Gastroesophageal sphincter (tissue), 4 donors: ENCODE results near the gene RPTOR. TPM values are rescaled to one million over a fixed set of nuclear protein-coding genes. Genes with fewer than 3 reads are reported as not detected.

Source experiments
- ATAC-seq: fragments of 150-250 bp; one replicate; pipeline ENCODE4 v1.9.1; 2016; ENCODE audit warnings: mild to moderate bottlenecking, moderate library complexity
- H3K27ac ChIP-seq, 4 donors: fragments of 200-600 bp; sonication (generic) in 3 of 4; 1 replicate in 3 of 4; 2 replicates in 1 of 4; pipeline ENCODE4 v1.5.1; 2016 to 2019
- H3K27me3 ChIP-seq: fragments of 200-600 bp; sonication (generic); one replicate; pipeline ENCODE4 v1.5.1; 2019
- H3K36me3 ChIP-seq, 2 donors: fragments of 200-600 bp; sonication (generic); one replicate each; pipeline ENCODE4 v1.5.1; 2019; ENCODE audit warnings: control low read depth in 1 of 2
- H3K4me1 ChIP-seq, 3 donors: fragments of 200-600 bp; sonication (generic); 1 replicate in 2 of 3; 2 replicates in 1 of 3; pipeline ENCODE4 v1.5.1; 2016 to 2019; ENCODE audit warnings: control low read depth in 2 of 3
- H3K4me3 ChIP-seq, 2 donors: fragments of 200-600 bp; sonication (generic); one replicate each; pipeline ENCODE4 v1.5.1; 2019; ENCODE audit warnings: mild to moderate bottlenecking in 1 of 2, moderate library complexity in 1 of 2
- H3K9me3 ChIP-seq, 3 donors: fragments of 200-600 bp; sonication (generic); one replicate each; pipeline ENCODE4 v1.5.1; 2017 to 2019; ENCODE audit warnings: control low read depth in 2 of 3
- CTCF ChIP-seq, 4 experiments: fragments of 200-600 bp in 2 of 4; fragments of 450-650 bp in 2 of 4; sonication (generic) in 1 of 4; IDR thresholded peaks; one replicate each; pipeline ENCODE4 v1.5.1; 2017 to 2019; ENCODE audit warnings: antibody characterized with exemption in 4 of 4, mild to moderate bottlenecking in 2 of 4, moderate library complexity in 2 of 4
- EP300 ChIP-seq: sonication (generic); formaldehyde crosslinking; IDR thresholded peaks from one replicate; pipeline ENCODE4 v1.6.1; 2017; ENCODE audit warnings: antibody characterized with exemption, mild to moderate bottlenecking
- POLR2A ChIP-seq, 2 donors: fragments of 450-650 bp; IDR thresholded peaks; one replicate each; pipeline ENCODE4 v1.6.1; 2017; ENCODE audit warnings: antibody characterized with exemption in 2 of 2, mild to moderate bottlenecking in 2 of 2, moderate library complexity in 1 of 2
- POLR2AphosphoS5 ChIP-seq: sonication (generic); formaldehyde crosslinking; IDR thresholded peaks from one replicate; pipeline ENCODE4 v1.6.1; 2017; ENCODE audit warnings: antibody characterized with exemption
- WGBS, 2 donors: methylation state at CpG; one replicate each; pipeline ENCODE4 v1.1.5; 2018; ENCODE audit warnings: low coverage in 1 of 2; 5-methylcytosine and 5-hydroxymethylcytosine counted together
- total RNA-seq, 4 donors: library from RNA; depleted of rRNA; stranded (reverse); fragments of >200 nt; gene quantifications; one replicate each; pipeline ENCODE4 v1.1.0, GENCODE V29; 2016

The RPTOR gene
- total RNA-seq, 4 donors from 2014 or later: 25.7 to 56.8 (median 39.7) TPM

GRCh38 chr17:80687839-80688238 lies 143.2 kb downstream of the RPTOR start:
- H3K27ac ChIP-seq: no peak overlapping the region
- no peaks in the 10 kb centered on the region for H3K4me1 ChIP-seq
- ATAC-seq: no peak
- H3K36me3 ChIP-seq: peaks cover 0 to 5% of the 10 kb centered on the region in 2 donors
- TF ChIP-seq EP300 (no peak), POLR2A (IDR thresholded peaks at IDR 0.05) (no peak), CTCF (IDR thresholded peaks at IDR 0.05) (no peak), POLR2AphosphoS5 (no peak)
- no peak overlapping the region for H3K4me3 ChIP-seq
- H3K9me3 ChIP-seq: no peaks in the 10 kb centered on the region
- H3K27me3 ChIP-seq: no peaks in the 10 kb centered on the region
- 97% methylated on average over 5 of the region's 9 CpGs; no CpG with 5 or more reads in 1 of the 2 donors for WGBS, 2 donors

- H3K4me1 ChIP-seq: peaks cover 0 to under 1% (median 0%) of the 10 kb centered on the region in 3 donors
- TF ChIP-seq POLR2AphosphoS5 (no peak), CTCF (IDR thresholded peaks at IDR 0.05) (no peak), POLR2A (IDR thresholded peaks at IDR 0.05) (no peak), EP300 (no peak)
- H3K4me3 ChIP-seq: no peak overlapping the region
- H3K27me3 ChIP-seq: no peaks in the 10 kb centered on the region
- 89 to 98% methylated on average over 4 to 5 of the region's 13 CpGs for whole genome bisulfite sequencing, 2 donors
- peaks cover 0 to 5% of the 10 kb centered on the region in 2 donors for H3K36me3 ChIP-seq
- H3K27ac ChIP-seq: no peak overlapping the region
- no peaks in the 10 kb centered on the region for H3K9me3 ChIP-seq
- no peak for ATAC-seq
Observed at GRCh38 chr17:80689129-80689619, 144.5 kb downstream of the RPTOR start.

- Histone ChIP-seq H3K4me3 (no peak overlapping the region), H3K36me3 (peaks cover 0 to under 1% of the 10 kb centered on the region in 2 donors), H3K9me3 (no peaks in the 10 kb centered on the region), H3K27ac (no peak overlapping the region), H3K4me1 (peaks cover 0 to 24% (median 0%) of the 10 kb centered on the region in 3 donors), H3K27me3 (no peaks in the 10 kb centered on the region)
- WGBS, 2 donors: 99% methylated on average over 10 of the region's 10 CpGs
- ATAC-seq: no peak
- TF ChIP-seq POLR2AphosphoS5: no peak
- no peak for TF ChIP-seq POLR2A (IDR thresholded peaks at IDR 0.05)
- no peak for TF ChIP-seq CTCF (IDR thresholded peaks at IDR 0.05)
- TF ChIP-seq EP300: no peak
Observed at GRCh38 chr17:80691784-80692183, 147.1 kb downstream of the RPTOR start.

GRCh38 chr17:80692931-80693467 lies 148.4 kb downstream of the RPTOR start:
- no peaks in the 10 kb centered on the region for H3K9me3 ChIP-seq
- no peak for ATAC-seq
- no peak overlapping the region for H3K4me3 ChIP-seq
- H3K4me1 ChIP-seq: peaks cover 0 to 24% (median 0%) of the 10 kb centered on the region in 3 donors
- H3K36me3 ChIP-seq: no peaks in the 10 kb centered on the region
- TF ChIP-seq POLR2AphosphoS5 (no peak), EP300 (no peak), CTCF (IDR thresholded peaks at IDR 0.05) (no peak), POLR2A (IDR thresholded peaks at IDR 0.05) (no peak)
- 89 to 90% methylated on average over 5 to 8 of the region's 13 CpGs for WGBS, 2 donors
- no peak overlapping the region for H3K27ac ChIP-seq
- H3K27me3 ChIP-seq: no peaks in the 10 kb centered on the region

- H3K36me3 ChIP-seq: no peaks in the 10 kb centered on the region
- no peak for ATAC-seq
- WGBS, 2 donors: 79 to 89% methylated on average over 4 to 11 of the region's 12 CpGs
- no peaks in the 10 kb centered on the region for H3K9me3 ChIP-seq
- peaks cover 0 to 24% (median 0%) of the 10 kb centered on the region in 3 donors for H3K4me1 ChIP-seq
- no peak overlapping the region for H3K27ac ChIP-seq
- no peak for TF ChIP-seq CTCF (IDR thresholded peaks at IDR 0.05)
- no peak for TF ChIP-seq EP300
- no peak for TF ChIP-seq POLR2AphosphoS5
- TF ChIP-seq POLR2A (IDR thresholded peaks at IDR 0.05): no peak
- H3K4me3 ChIP-seq: no peak overlapping the region
- H3K27me3 ChIP-seq: no peaks in the 10 kb centered on the region
Observed at GRCh38 chr17:80693511-80693910, 148.9 kb downstream of the RPTOR start.
